OCI-LY3 (cell line): ENCODE measurements around the gene CFAP99.

Experiments
- H2AFZ ChIP-seq: fragments of 200-600, 300-600 bp; shearing (Covaris generic); 2 replicates; pipeline ENCODE4 v1.6.0; 2014; ENCODE audit warnings: antibody characterized with exemption, low read depth, low read length
- H3K27ac ChIP-seq: fragments of 200-600, 300-600 bp; sonication (generic); 2 replicates; pipeline ENCODE4 v1.5.1; 2014; ENCODE audit warnings: mild to moderate bottlenecking, low read length, moderate library complexity, mixed read lengths
- H3K27me3 ChIP-seq: fragments of 200-600, 300-600 bp; sonication (generic); 2 replicates; pipeline ENCODE4 v1.6.1; 2014; ENCODE audit warnings: low read depth, low read length, mixed read lengths
- H3K36me3 ChIP-seq: fragments of 200-600, 300-600 bp; sonication (generic); replicated peaks from 2 replicates; pipeline ENCODE3; 2014; ENCODE audit warnings: low read depth, low read length, mixed read lengths
- H3K4me1 ChIP-seq: fragments of 300-600, 200-600 bp; sonication (generic); 2 replicates; pipeline ENCODE4 v1.6.1; 2014; ENCODE audit warnings: low read length, mixed read lengths
- H3K4me2 ChIP-seq: fragments of 200-600, 300-600 bp; sonication (generic); 2 replicates; pipeline ENCODE4 v1.6.1; 2014; ENCODE audit warnings: low read length, mixed read lengths
- H3K4me3 ChIP-seq: fragments of 300-600, 200-600 bp; sonication (generic); 2 replicates; pipeline ENCODE4 v1.5.1; 2014; ENCODE audit warnings: antibody characterized with exemption, mild to moderate bottlenecking, low read length, moderate library complexity
- H3K79me2 ChIP-seq: fragments of 300-600, 200-600 bp; shearing (Covaris generic); 2 replicates; pipeline ENCODE4 v1.6.1; 2014; ENCODE audit warnings: mild to moderate bottlenecking, low read length, mixed read lengths
- H3K9ac ChIP-seq: fragments of 300-600, 200-600 bp; shearing (Covaris generic); 2 replicates; pipeline ENCODE4 v1.6.0; 2014; ENCODE audit warnings: mild to moderate bottlenecking, low read length, moderate library complexity
- H3K9me3 ChIP-seq: fragments of 200-600, 300-600 bp; shearing (Covaris generic); 2 replicates; pipeline ENCODE4 v1.6.1; 2014; ENCODE audit warnings: low read length, mixed read lengths; ENCODE audit not compliant: insufficient read depth
- H4K20me1 ChIP-seq: fragments of 200-600, 300-600 bp; sonication (generic); 2 replicates; pipeline ENCODE4 v1.6.1; 2016; ENCODE audit warnings: low read length, mixed read lengths; ENCODE audit not compliant: insufficient read depth
- CTCF ChIP-seq: fragments of 200-600, 300-600 bp; sonication (generic); IDR thresholded peaks from 2 replicates; pipeline ENCODE4 v1.5.1; 2014; ENCODE audit warnings: antibody characterized with exemption, low read length, low read depth
- EZH2phosphoT487 ChIP-seq: fragments of 200-600 bp; shearing (Covaris generic); IDR thresholded peaks from 2 replicates; pipeline ENCODE4 v1.6.1; 2018; ENCODE audit warnings: antibody characterized with exemption, mixed run types, low read depth

CFAP99 gene

GRCh38 chr4:2401610-2401983, 17.2 kb upstream of the CFAP99 start:
- Histone ChIP-seq H3K36me3 (no peaks in the 10 kb centered on the region), H3K4me2 (no peak overlapping the region), H3K27me3 (no peaks in the 10 kb centered on the region), H3K79me2 (no peaks in the 10 kb centered on the region), H3K27ac (no peak overlapping the region), H3K4me1 (no peaks in the 10 kb centered on the region), H3K4me3 (no peak overlapping the region), H4K20me1 (no peaks in the 10 kb centered on the region), H3K9me3 (no peaks in the 10 kb centered on the region), H3K9ac (no peak overlapping the region), H2AFZ (no peak overlapping the region)
- no peak for TF ChIP-seq CTCF
- TF ChIP-seq EZH2phosphoT487: no peak

- Histone ChIP-seq H3K27ac (no peak overlapping the region), H3K4me3 (no peak overlapping the region), H3K79me2 (no peaks in the 10 kb centered on the region), H4K20me1 (no peaks in the 10 kb centered on the region), H3K9ac (no peak overlapping the region), H3K27me3 (no peaks in the 10 kb centered on the region), H2AFZ (no peak overlapping the region), H3K4me2 (no peak overlapping the region), H3K4me1 (no peaks in the 10 kb centered on the region), H3K9me3 (no peaks in the 10 kb centered on the region), H3K36me3 (no peaks in the 10 kb centered on the region)
- TF ChIP-seq CTCF (no peak), EZH2phosphoT487 (no peak)
Measured at GRCh38 chr4:2402048-2402842, 16.5 kb upstream of the CFAP99 start.

GRCh38 chr4:2402941-2403340, 15.8 kb upstream of the CFAP99 start:
- no peak overlapping the region for H2AFZ ChIP-seq
- no peaks in the 10 kb centered on the region for H3K9me3 ChIP-seq
- H3K4me3 ChIP-seq: no peak overlapping the region
- no peaks in the 10 kb centered on the region for H3K36me3 ChIP-seq
- H4K20me1 ChIP-seq: no peaks in the 10 kb centered on the region
- no peaks in the 10 kb centered on the region for H3K79me2 ChIP-seq
- no peaks in the 10 kb centered on the region for H3K4me1 ChIP-seq
- H3K27me3 ChIP-seq: no peaks in the 10 kb centered on the region
- no peak overlapping the region for H3K4me2 ChIP-seq
- TF ChIP-seq CTCF: no peak
- TF ChIP-seq EZH2phosphoT487: no peak
- H3K9ac ChIP-seq: no peak overlapping the region
- no peak overlapping the region for H3K27ac ChIP-seq

- Histone ChIP-seq H3K4me2 (no peak overlapping the region), H4K20me1 (no peaks in the 10 kb centered on the region), H3K27me3 (no peaks in the 10 kb centered on the region), H3K36me3 (no peaks in the 10 kb centered on the region), H3K4me3 (no peak overlapping the region), H3K27ac (no peak overlapping the region), H3K9me3 (no peaks in the 10 kb centered on the region), H3K79me2 (no peaks in the 10 kb centered on the region), H3K9ac (no peak overlapping the region), H2AFZ (no peak overlapping the region), H3K4me1 (peaks cover under 1% of the 10 kb centered on the region)
- no peak for TF ChIP-seq EZH2phosphoT487
- no peak for TF ChIP-seq CTCF
Measured at GRCh38 chr4:2406406-2406805, 12.3 kb upstream of the CFAP99 start.
